ENCODE results near the gene WNT8A.

DNA sequence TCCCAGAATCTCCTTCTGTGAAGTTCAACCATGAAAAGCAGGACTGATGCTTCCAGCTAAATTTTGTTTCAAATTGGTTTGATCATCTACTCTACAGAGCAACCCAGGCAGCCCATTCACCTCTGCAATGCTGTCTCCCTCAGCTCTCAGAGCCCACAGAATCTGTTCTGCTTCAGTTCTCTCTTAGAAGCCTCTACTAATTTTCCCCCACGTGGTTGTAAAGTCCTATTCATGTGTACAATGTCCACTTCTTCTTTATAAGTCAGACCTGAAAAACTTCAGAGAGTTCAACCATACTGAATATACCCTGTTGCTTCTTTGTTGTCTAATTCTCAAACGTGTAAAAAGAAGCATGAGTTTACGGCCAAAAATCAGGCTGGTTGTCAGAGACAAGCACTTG lies 29.6 kb upstream of the WNT8A start:
- TF ChIP-seq TAF1 (IDR thresholded peaks at IDR 0.05; ENCODE audit: borderline replicate concordance, low read depth, low read length) (no peak), POLR2AphosphoS5 (IDR thresholded peaks at IDR 0.05; ENCODE audit: low read depth, low read length) (no peak), POLR2A (IDR thresholded peaks at IDR 0.05; ENCODE audit: low read depth, low read length) (no peak)
